Measurements from ENCODE around the gene MRPS24.

Gene MRPS24

GRCh38 chr7:43876976-43877745 is 7.8 kb upstream of the MRPS24 start:
- no peak for DNase-seq

DNA sequence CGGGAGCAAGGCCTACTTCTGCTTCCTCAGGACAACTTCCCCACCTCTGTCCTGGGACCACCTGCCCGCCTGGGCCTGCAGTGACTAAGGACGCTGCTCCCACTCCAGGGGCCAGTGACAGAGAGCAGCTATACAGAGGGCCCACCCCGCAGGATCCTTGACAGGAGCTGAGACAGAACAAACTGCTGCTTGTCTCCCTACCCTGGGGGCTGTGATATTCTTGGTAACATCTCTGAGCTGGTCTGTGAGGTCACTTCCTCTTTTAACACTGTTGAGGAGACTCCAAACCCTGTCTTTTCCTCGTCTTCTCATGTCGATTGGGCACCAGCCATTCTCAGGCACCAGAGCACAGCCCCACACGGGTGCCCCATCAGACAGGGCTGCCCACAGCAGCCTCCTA is 6.9 kb upstream of the MRPS24 start:
- DNase-seq, result no peak

DNA sequence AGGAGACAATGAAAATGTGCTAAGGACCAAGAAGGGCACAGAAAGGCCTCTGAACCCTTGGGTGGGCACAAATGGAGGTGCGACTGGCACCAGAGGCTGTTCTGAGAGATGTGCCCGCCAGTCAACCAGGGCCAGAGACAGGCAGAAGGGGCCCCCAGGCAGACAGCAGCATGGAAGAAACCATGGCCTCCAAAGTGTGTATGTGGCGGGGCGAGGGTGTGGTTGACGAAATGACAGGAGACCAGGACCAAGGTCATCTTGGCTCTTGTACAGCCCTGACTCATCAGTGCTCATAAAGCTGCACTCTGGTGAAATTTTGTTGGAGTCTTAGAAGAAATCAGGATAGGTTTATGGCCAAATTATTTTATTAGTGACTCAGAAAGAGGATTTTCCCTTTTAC is 4.0 kb upstream of the MRPS24 start:
- DNase-seq, result no peak

DNA sequence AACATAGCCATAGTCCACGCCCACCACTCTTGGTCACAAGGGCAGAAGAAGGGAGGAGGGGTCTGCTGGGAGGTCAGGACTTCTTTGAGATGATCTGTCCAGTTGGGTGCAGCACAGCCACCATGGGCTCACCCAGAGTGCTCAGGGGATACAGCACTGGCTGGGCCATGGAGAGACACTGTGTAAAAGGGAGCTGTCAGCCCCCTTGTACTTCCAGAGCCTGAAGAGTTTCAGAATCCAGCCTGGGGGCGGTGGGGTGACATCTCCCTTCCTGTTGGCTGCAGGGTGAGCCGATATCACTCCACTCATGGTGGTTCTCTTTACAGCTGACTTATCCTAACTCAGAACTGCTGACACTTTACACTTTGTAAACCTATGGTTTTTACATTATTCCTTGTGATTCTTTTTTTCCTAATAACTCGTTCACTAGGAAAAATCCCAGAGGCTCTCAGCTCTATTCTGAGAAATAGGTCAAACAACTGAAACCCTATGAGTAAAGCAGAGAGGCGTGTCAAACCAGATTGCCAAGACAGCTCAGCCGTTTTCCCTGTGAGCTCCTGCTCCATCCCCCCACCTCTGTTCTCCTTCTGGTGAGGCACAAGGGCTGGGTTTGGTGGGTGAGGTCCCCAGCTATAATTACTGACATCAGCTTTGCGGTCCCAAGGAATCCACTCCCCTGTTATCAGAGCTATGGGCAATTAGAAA is 3.2 kb upstream of the MRPS24 start:
- peak in 1 of 2 donors; percentile 7 for DNase-seq

DNA sequence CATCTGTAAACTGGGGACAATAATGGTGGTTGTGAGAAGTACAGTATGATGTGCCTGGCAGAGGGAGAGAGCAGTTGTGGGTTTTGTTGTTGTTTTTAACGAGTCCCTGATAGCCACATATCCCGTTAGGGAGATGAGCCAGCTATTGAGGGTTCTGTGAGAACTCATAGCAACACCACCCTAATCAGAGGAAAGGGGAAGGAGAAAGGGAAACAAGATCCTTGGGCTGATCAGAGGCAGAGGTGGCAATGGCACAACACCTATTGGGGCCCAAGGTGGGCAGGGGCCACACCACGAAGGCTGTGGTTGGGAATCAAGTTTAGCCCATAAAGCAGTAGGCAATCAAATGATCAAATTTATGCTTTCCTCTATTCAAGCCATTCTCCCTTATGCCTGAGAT is 1.7 kb upstream of the MRPS24 start:
- no peak for DNase-seq

DNA sequence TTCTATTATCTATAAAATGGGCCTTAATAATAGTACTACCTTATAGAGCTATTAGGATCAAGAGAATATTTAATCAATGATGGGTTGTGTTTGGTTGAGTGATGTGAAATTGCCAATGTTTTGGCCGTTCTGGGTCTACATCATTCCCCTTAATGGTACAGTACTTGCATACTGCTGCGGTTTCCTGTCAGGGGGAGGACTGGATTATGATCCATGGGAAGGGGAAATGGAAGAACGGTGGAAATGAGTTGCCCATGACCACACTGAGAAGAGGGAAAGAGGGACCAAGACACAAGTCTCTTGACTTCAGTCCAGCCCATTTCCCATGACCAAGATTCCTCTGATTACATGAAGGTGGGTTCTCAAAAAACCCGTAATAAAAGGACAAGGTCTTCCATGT is 999 bp upstream of the MRPS24 start:
- DNase-seq, result no peak

- DNase-seq, result peak; percentile 19 to 25
Measured at GRCh38 chr7:43869867-43870240, 537 bp upstream of the MRPS24 start.

DNA sequence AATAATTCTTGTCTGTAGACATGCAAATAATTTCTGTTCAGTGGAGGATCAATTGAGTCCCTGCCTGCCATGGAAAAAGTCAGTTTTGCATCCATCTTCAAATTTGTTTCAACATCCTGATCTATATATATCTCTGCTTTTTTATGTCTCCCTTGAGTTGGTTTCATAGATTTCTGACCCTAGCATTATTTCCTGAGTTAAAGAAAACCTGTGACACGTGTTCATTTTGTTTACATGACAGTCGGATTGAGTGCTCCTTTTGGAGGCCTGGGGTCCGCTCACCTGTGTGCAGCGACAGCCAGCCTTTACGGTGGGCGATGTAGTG is 674 bp downstream of the MRPS24 start:
- DNase-seq, result no peak

DNA sequence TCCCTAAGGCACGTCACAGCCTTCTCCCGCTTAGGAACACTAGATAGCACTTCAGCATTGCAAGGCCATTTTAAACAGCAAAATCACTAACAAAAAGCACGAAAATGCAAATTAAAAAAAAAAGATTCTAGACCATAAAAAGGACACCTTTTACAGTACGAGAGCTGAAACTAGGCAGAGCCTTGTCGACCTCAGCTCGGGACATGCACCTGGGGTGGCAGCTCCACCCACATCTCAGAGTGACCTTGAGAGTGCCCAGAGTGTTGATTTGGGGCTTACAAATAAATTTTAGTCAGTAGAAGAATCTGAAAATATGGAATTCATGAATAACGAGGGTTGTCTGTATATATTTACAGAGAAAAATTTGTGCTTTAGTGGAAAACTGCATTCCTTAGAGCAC is 1.1 kb downstream of the MRPS24 start:
- no peak for DNase-seq

DNA sequence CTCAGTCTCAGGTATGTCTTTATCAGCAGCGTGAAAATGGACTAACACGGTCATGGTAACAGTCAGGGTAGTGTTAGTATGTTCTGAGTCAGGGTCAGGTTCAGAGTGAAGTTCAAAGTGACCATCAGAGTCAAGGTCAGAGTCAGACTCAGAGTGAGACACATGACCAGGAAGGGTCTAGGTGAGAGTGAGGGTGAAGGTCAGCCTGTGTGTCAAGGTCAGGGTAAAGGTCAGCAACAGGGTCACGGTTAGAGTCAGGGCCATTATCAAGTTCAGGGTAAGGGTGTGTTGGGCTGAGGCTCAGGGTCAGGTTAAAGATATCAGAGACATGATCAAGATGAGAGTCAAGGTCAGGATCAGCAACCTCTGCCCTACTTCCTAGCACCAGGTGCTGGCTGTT is 4.0 kb downstream of the MRPS24 start:
- DNase-seq, result no peak

DNA sequence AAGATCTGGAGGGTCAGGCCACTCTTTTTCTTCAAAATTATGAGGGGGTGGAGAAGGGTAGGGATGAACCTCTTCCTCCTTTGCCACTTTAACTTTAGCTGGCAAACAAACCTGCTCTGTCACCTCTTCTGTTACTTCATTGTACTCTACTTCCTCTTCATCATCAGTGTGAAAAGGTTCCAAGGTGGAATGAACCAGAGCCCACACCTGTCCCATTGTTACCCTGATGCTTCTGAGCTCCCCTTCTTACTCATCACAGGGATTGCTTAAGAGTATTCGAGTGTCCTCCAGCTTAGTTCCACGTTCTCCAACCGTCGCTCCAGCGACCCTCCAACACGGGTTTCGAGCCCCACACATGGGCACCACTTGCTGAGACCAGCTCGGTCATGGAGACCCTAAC is 5.2 kb downstream of the MRPS24 start:
- no peak for DNase-seq

DNA sequence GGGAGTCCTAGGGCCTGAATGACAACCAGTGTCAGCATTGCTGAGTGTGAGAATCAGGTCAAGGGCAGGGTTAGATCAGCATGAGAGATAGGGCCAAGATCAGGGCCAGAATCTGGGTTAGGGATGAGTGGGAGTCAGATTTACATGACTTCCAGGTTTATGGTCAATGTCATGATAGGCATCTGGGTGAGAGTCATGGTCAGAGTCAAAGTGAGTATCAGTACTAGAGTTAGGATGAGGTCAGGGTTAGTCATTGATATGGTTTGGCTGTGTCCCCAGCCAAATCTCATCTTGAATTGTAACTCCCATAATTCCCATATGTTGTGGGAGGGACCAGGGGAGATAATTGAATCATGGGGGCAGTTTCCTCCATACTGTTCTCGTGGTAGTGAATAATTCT is 12.3 kb downstream of the MRPS24 start:
- DNase-seq, result no peak

GRCh38 chr7:43856316-43856715 is 13.0 kb downstream of the MRPS24 start:
- DNase-seq, result no peak

DNA sequence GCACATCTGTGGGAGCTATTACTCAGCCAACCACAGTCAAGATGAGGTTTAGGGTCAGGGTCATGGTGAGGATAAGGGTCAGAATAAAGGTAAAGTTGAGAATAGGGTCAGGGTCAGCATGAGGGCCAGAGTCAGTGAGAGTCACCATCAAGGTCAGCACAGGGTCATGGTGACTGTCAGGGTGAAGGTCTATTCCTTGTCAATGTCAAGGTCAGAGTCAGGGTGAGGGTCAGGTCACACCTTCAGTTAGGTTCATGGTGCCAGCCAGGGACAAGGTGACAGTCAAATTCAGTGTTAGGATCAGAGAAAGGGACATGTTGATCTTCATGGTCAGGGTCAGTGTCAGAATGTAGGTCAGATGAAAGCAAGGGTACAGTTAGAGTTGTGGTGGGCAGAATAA is 14.1 kb downstream of the MRPS24 start:
- DNase-seq, result no peak

GRCh38 chr7:43851805-43852204 is 17.5 kb downstream of the MRPS24 start:
- DNase-seq, result no peak

GRCh38 chr7:43850348-43851116 is 18.8 kb downstream of the MRPS24 start:
- no peak for DNase-seq

DNA sequence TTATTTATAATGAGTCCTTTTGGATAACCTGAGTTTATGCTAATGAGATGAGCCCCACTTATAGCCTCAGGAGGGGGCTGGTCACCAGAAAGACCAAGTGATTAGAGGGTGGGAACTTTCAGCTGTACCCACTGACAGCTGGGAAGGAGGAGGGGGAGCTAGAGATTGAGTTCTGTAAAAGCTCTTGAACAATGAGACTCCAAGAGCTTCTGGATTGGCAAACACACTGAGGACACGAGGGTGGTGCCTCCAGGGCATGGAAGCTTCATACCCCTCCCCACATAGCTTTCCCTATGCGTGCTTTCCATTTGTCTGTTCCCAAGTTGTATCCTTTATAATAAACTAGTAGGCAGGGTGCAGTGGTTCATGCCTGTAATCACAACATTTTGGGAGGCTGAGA is 20.3 kb downstream of the MRPS24 start:
- no peak for DNase-seq

- no peak for DNase-seq
Measured at GRCh38 chr7:43847496-43847895, 21.8 kb downstream of the MRPS24 start.

- no peak for DNase-seq
Measured at GRCh38 chr7:43844662-43845061, 24.7 kb downstream of the MRPS24 start.

DNA sequence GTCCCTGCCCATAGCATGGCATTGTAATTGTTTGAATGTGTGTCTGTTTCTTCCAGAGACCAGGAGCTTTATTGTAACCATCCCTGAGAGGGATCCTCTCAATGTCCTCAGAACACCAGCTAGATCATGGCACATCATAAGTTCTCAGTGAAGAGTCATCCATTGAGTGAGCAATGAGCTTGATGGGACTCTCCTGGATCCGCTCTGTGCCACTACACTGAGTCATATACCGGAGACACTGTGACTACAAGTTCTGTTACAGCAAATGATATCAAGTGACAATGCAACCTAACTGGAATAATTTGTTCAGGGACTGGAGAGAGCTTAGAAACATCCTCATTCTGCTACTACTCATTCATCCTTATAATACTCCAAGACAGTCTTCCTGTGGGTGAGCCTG is 25.1 kb downstream of the MRPS24 start:
- no peak for DNase-seq

- DNase-seq, result no peak
Measured at GRCh38 chr7:43843296-43843695, 26.0 kb downstream of the MRPS24 start.

- no peak for DNase-seq
Measured at GRCh38 chr7:43838201-43838658, 31.1 kb downstream of the MRPS24 start.

GRCh38 chr7:43834463-43835251 is 34.7 kb downstream of the MRPS24 start:
- peak; percentile 23 to 42 for DNase-seq
